ENCODE results near the gene NCF2. TPM values are rescaled to one million over a fixed set of nuclear protein-coding genes. Genes with fewer than 3 reads are reported as not detected.

NCF2 gene
- total RNA-seq, 2 donors from 2014 or later = 8.3 to 9.6 TPM

GRCh38 chr1:183596500-183596899 is 6.2 kb upstream of the NCF2 start:
- DNase-seq (no peak), ATAC-seq (no peak)
- no peak for TF ChIP-seq POLR2A (IDR thresholded peaks at IDR 0.05)
- no peak for TF ChIP-seq CTCF (IDR thresholded peaks at IDR 0.05)
- WGBS, 2 donors = 75 to 80% methylated on average over 5 of the region's 5 CpGs
- H3K4me1 ChIP-seq = no peaks in the 10 kb centered on the region
- H3K27me3 ChIP-seq = no peaks in the 10 kb centered on the region
- no peaks in the 10 kb centered on the region for H3K36me3 ChIP-seq (replicated peaks in 1 of 2; ENCODE audit: insufficient read depth in 1 of 2, low read depth in 2 of 2)
- intact Hi-C loops (cut with DNase I) = no loop called here
- H3K4me3 ChIP-seq = no peak overlapping the region
- H3K27ac ChIP-seq = no peak overlapping the region
- H3K9me3 ChIP-seq = no peaks in the 10 kb centered on the region

GRCh38 chr1:183595537-183595936 is 5.3 kb upstream of the NCF2 start:
- ATAC-seq = no peak
- DNase-seq = no peak
- TF ChIP-seq POLR2A (IDR thresholded peaks at IDR 0.05) = no peak
- TF ChIP-seq CTCF (IDR thresholded peaks at IDR 0.05) = no peak
- no peaks in the 10 kb centered on the region for H3K36me3 ChIP-seq (replicated peaks in 1 of 2; ENCODE audit: insufficient read depth in 1 of 2, low read depth in 2 of 2)
- H3K27me3 ChIP-seq = no peaks in the 10 kb centered on the region
- no peaks in the 10 kb centered on the region for H3K4me1 ChIP-seq
- no peak overlapping the region for H3K27ac ChIP-seq
- 92 to 94% methylated on average over 2 of the region's 2 CpGs for WGBS, 2 donors
- H3K4me3 ChIP-seq = no peak overlapping the region
- intact Hi-C loops (cut with DNase I) = no loop called here
- no peaks in the 10 kb centered on the region for H3K9me3 ChIP-seq

DNA sequence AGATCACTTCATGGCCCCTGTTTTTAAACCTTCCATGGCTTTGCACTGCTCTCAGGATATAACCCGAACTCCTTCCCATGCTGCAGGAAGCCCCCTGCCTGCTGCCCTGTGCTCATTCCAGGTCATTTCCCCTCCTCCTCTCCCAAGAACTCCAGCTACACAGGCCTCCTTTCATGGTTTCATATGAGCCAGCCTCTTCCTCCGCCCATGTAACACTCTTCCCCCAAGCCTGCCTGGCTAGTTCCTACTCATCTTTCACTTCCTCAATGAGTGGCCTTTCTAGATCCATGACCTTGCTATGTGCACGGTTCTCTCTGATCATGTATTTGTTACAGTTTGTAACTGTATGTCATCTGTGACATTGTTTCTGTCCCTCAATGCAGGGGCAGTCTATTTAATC is 3.1 kb upstream of the NCF2 start:
- no peaks in the 10 kb centered on the region for H3K9me3 ChIP-seq
- H3K27ac ChIP-seq = peak overlapping the region in 1 of 4 donors; percentile 27
- H3K36me3 ChIP-seq (replicated peaks in 1 of 2; ENCODE audit: insufficient read depth in 1 of 2, low read depth in 2 of 2) = no peaks in the 10 kb centered on the region
- no peak overlapping the region for H3K4me3 ChIP-seq
- WGBS, 2 donors = 43 to 46% methylated on average over 3 of the region's 3 CpGs
- H3K27me3 ChIP-seq = no peaks in the 10 kb centered on the region
- peak in 1 of 4 donors; percentile 46 for DNase-seq
- intact Hi-C loops (cut with DNase I) = no loop called here
- ATAC-seq = no peak
- H3K4me1 ChIP-seq = no peaks in the 10 kb centered on the region
- TF ChIP-seq CTCF (IDR thresholded peaks at IDR 0.05) (no peak), POLR2A (IDR thresholded peaks at IDR 0.05) (no peak)

GRCh38 chr1:183592733-183593132 is 2.5 kb upstream of the NCF2 start:
- H3K4me3 ChIP-seq = no peak overlapping the region
- H3K4me1 ChIP-seq = no peaks in the 10 kb centered on the region
- no peaks in the 10 kb centered on the region for H3K27me3 ChIP-seq
- intact Hi-C loops (cut with DNase I) = no loop called here
- WGBS, 2 donors = 82 to 87% methylated on average over 7 of the region's 7 CpGs
- H3K9me3 ChIP-seq = no peaks in the 10 kb centered on the region
- H3K27ac ChIP-seq = no peak overlapping the region
- no peaks in the 10 kb centered on the region for H3K36me3 ChIP-seq (replicated peaks in 1 of 2; ENCODE audit: insufficient read depth in 1 of 2, low read depth in 2 of 2)
- DNase-seq (no peak), ATAC-seq (no peak)
- TF ChIP-seq CTCF (IDR thresholded peaks at IDR 0.05) = no peak
- TF ChIP-seq POLR2A (IDR thresholded peaks at IDR 0.05) = no peak

GRCh38 chr1:183589874-183590243 is 400 bp downstream of the NCF2 start:
- intact Hi-C loops (cut with DNase I) = no loop called here
- TF ChIP-seq POLR2A (IDR thresholded peaks at IDR 0.05) (no peak), CTCF (IDR thresholded peaks at IDR 0.05) (no peak)
- WGBS, 2 donors = 75 to 78% methylated on average over 4 of the region's 4 CpGs
- Histone ChIP-seq H3K4me1 (no peaks in the 10 kb centered on the region), H3K27ac (peak overlapping the region in 1 of 4 donors; percentile 60), H3K4me3 (no peak overlapping the region), H3K27me3 (no peaks in the 10 kb centered on the region), H3K9me3 (no peaks in the 10 kb centered on the region), H3K36me3 (replicated peaks in 1 of 2; ENCODE audit: insufficient read depth in 1 of 2, low read depth in 2 of 2) (no peaks in the 10 kb centered on the region)
- no peak for ATAC-seq
- no peak for DNase-seq

Measured in body of pancreas (tissue), 4 donors.